NCI-H1694 treated with DMSO at 0.1 percent for 48 hours (cell line): ENCODE data around the gene DGKZ.

ENCODE experiments used
- DNase-seq: peaks from one replicate; lab custom pipeline; 2025; lab: John Stamatoyannopoulos, UW

The DGKZ gene

GRCh38 chr11:46381048-46381818, 34.0 kb downstream of the DGKZ start, which contains the start of gene MDK:
TSS of gene MDK (plus strand) at chr11:46381669. CDS start at chr11:46382058, 389 bp downstream.
- no peak for DNase-seq

- no peak for DNase-seq
Observed at GRCh38 chr11:46381819-46382645, 34.8 kb downstream of the DGKZ start.

- DNase-seq: no peak
Observed at GRCh38 chr11:46382646-46383403, 35.6 kb downstream of the DGKZ start.

- no peak for DNase-seq
Observed at GRCh38 chr11:46383404-46383758, 36.1 kb downstream of the DGKZ start.

GRCh38 chr11:46383974-46384701, 36.9 kb downstream of the DGKZ start:
- DNase-seq: no peak

DNA sequence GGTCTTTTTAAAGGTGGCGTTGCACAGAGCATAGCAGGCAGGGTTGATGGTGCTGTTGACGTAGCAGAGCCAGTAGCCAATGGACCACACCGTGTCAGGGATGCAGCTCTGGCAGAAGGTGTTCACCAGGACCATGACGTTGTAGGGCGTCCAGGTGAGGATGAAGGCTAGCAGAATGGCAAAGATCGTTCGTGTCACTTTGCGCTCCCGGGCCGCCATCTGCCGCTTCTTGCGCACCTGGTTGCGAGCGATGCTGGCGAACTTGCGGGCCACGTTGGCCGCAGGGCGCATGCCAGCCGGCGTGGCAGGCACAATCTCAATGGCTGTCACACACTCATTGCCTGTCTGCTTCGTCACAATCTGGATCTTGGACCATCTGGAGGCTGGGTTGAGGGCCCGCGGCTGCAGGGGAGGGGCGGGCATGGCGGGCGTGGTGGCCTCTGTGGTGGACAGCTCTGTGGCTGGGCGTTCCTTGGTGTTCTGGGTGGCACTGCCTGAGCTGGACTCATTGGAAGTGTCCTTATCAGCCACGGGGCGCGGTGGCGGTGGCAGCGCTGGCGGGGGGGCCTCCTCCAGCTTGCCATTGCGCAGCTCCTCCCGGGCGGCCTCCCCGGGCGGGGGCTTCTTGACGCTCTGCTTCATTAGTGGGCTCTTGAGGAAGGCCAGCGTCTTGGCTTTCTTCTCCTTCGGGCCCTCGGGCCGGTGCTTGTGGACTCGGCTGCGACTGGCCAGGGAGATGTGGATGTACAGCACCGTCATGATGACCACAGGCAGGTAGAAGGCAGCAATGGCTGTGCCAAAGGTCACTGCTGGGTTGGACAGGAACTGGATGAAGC, 38.1 kb downstream of the DGKZ start:
- DNase-seq: no peak

DNA sequence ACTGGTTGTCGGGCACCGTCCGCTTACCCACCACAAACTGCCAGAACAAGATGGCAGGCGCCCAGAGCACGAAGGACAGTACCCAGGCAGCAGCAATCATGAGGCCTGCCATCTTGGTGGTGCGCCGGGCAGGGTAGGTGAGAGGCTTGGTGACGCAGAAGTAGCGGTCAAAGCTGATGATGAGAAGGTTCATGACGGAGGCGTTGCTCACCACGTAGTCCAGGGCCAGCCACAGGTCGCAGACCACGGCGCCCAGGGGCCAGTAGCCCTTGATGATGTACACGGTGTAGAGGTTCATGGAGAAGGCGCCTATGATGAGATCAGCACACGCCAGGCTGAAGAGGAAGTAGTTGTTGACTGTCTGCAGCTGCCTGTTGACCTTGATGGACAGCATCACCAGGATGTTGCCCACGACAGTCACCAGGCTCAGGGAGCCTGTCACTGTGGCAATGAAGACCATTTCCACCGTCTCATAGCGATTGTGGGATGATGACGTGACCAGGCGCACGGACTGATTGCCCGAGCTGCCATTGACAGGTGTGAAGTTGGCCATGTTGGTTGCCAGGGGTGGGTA, 38.8 kb downstream of the DGKZ start:
- no peak for DNase-seq

DNA sequence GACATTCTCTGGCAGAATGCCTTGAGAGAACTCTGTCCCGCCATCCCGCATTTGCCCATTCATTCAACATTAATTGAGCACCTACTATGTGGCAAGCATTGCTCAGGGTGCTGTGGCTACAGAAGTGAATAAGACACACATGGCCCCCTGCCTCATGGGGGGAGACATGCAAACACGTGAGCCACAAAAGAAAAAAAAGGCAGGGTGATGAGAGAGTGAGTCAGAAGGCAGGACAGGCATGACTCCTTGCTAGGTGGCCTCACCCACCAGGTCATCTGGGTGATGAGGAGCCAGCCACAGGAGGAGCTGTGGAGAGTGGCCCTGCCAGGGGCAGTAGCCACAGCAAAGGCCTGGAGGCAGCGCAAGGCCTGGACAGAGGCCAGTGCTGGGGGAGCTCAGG, 39.4 kb downstream of the DGKZ start:
- no peak for DNase-seq

DNA sequence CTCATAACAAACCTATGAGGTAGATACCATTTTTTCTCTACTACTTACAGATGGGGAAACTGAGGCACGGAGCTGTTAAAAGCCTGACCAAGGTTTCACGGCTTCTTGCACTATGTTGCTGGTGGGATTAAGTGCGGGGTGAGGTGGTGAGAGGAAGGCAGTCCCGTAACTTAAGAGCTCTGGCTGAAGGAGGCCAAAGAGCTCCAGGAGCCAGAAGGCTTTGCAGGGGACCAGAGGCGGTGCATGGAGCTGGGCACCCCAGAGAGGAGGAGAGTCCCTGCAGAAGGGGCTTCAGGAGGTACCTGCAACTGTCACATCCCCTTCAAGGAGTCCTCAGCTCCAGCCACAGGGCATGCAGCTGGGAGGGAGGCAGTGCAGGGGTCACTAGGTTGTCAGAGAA, 40.2 kb downstream of the DGKZ start:
- no peak for DNase-seq

- no peak for DNase-seq
Observed at GRCh38 chr11:46387919-46388618, 40.8 kb downstream of the DGKZ start.

DNA sequence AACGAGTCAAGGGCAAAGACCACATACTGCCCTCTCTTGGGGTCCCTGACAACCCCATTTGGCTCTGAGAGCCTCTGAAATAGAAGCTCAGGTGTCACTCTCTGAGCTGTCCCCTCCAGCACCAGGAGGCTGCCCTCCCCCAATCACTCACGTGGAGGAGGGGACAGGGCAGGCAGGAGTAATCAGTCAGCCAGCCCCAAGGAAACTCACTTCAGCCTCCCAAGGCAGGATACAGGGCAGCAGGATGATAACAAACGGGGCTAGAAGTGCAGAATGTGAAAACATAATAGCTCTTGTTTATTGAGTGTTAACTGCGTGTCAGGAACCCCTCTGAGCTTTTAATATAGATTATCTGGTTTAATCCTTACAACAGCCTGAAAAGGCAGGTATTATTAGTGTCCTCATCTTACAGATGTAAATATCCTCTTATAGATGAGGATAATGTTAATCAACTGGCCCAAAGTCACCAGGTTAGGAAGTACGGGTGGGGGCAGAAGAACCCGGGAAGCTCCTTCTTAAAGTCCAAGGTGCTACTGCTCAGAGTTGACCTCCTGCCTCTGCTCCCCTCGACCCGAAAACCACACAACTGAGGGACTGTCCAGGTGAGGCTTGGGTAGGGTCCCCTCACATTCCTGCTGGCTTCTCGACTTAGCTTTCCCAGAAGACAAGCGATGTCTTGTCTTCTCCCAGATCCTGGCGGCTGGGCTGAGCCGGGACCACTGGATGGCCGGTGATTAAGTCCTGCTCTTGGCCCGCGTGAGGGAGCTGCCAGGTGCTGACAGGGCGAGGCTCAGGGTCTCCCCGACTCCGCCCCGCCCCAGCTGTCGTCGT, 41.6 kb downstream of the DGKZ start:
- no peak for DNase-seq

DNA sequence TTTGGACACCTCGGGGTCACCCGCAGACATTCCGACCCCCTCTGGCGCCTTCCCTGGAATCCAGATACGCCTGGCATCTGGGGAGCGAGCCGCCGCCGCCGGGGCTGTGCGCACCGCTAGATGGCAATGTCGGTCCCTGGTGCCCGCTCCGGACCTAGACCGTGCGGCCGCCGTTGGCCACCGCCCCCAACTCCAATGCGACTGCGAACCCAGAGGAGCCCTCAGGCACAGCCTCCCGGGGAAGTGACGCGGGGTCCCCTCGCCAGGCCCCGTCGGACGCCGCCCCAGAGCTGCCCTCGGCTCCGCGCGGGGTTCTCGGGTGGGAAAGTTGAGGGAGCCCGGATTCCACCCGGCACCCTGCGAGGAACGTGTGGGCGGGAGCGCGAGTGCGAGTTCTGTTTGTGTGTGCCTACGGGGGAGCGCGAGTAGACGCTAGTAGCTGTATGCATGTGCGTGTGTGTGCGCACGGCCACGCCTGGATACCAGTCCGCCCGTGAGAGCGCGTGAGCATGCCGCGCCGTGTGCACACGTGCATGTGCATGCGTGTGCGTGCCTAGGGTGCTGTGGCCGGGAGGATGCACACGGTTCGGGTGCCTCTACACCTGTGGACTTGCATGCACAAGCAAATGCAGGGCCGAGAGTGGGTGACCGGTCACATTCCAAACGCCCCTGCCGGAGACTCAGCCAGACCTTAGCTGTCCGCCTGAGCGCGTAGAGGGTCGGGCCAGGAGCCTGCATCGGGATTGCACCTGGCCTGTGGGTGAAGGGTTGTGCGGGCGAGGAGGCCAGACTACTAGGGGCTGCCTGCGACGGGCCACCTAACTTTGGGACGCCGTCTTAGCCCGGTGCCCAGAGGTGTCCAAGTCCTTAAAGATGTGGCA, 42.4 kb downstream of the DGKZ start:
- peak; percentile 62 for DNase-seq

DNA sequence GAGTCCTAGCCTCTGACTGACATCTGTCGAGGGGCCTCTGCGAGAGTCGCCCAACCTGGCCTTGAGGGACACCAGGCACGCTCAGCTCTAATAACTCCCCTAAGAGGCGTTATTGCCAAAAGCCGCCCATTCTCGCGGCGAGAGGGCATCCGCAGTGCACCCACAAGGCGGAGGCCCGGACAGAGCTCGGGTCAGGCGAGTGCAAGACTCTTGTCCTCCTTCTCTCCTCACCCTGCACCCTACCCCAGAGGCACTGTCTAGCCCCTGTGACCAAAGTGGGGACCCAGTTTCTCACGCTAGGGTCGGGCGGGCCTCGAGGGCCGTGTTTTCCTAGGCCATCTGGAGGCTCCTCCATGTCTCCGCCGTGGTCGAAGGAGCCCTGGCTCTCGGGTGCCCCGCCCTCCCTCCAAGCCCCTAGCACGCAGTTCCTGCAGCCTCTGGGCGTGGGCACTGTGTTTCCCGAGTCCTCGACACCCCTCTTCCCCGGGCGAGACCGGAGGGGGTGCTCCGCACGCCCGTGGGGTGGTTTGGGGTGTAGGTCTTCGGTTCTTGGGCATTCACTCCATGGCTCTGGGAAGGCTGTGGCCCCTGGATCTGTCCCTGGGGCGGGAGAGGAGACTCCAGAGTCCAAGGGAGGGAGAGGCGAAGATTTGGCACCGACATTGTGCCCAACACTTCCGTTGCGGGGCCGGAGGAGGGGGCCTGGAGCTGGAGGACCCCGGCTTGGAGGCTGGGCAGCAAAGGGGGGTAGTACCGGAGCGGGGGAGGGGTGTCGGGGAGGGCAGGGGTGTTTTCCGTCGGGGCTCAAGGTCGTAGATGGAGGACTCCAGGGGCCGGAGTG, 43.3 kb downstream of the DGKZ start:
- no peak for DNase-seq

DNA sequence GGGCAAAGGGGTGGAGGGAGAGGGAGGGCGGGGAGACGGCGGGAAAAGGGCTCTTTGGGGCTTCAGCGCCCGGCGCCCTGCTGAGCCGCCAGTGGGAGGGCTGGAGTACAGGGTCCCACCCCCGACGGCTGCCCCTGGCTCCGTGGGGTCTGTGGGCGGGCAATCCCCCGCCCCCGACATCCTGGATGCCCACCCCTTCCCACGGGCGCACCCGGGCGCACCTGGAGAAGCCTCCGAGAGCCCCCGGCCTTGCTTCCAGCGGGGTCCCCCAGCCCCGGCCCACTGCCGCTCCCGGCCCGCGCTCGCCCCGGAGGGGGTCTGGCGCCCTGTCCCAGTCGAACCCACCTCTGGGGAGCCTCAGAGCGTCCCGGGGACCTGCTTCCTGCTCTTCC, 43.9 kb downstream of the DGKZ start:
- DNase-seq: no peak

DNA sequence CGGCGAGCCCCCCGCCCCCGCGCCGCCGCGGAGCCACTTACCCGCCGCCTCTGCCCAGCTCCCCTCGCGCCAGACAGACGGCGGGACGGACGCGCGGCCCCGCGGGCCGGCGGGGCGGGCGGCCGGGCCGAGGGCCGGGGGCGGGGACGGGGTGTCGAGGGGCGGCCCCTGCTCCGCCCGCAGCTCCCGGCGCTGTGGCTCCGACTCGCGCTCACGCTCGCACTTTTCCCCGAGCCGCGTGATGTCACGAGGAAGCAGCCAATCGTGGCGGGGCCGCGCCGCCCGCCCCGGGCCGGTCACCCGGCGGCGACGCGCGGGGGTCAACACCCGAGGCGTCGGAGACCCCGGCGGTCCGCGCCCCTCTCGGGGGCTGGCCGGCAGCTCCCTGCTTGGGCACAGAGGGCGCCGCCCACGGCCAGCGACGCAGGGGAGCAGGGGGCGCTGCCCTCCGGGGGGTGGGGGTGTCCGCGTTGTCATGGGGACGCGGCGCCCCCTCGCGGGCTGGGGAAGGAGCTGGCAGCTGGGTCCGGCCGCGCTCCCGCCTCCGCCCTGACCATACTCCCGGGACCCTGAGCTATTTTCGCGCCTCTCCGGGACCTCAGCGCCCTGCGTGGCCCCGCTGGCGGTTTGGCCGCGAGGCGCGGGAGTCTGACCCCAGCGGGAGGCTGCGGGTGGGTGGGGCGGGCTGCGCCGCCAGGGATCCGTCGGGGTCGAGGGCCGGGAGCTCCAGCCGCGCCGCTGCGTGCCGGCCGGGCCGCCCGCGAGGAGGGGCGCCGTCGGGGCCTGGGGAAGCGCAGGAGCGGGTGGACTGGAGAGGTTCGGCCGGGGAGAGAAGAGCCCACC, 44.5 kb downstream of the DGKZ start, which contains the start of gene CHRM4:
TSS of gene CHRM4 (minus strand) at position 199 of the 843 bp plus-strand sequence. CDS start 5,219 bp downstream, outside the sequence.
- no peak for DNase-seq
